GM19468 (cell line): Measurements from ENCODE around the gene NDNF.

Experiments
- ATAC-seq: cut with Tn5 transposase; IDR thresholded peaks from one replicate; pipeline ENCODE4 v1.9.1; 2021; ENCODE audit warnings: mild to moderate bottlenecking, moderate library complexity, moderate number of reproducible peaks; ENCODE audit not compliant: unreplicated experiment; ENCODE audit errors: extremely low read depth

The NDNF gene

GRCh38 chr4:121072224-121073003 lies at the start of gene NDNF:
Gene NDNF, minus strand, starts transcription at chr4:121072535. Its CDS starts 26,698 bp downstream, at chr4:121045837.
- no peak for ATAC-seq

GRCh38 chr4:121119715-121120114 lies 47.4 kb upstream of the NDNF start:
- no peak for ATAC-seq

GRCh38 chr4:121118344-121118743 lies 46.0 kb upstream of the NDNF start:
- no peak for ATAC-seq

GRCh38 chr4:121114756-121115155 lies 42.4 kb upstream of the NDNF start:
- no peak for ATAC-seq

- ATAC-seq: no peak
Observed at GRCh38 chr4:121112530-121112929, 40.2 kb upstream of the NDNF start.

- no peak for ATAC-seq
Observed at GRCh38 chr4:121108557-121108956, 36.2 kb upstream of the NDNF start.

GRCh38 chr4:121107507-121107906 lies 35.2 kb upstream of the NDNF start:
- ATAC-seq: no peak

- no peak for ATAC-seq
Observed at GRCh38 chr4:121100093-121100775, 27.9 kb upstream of the NDNF start.

- ATAC-seq: no peak
Observed at GRCh38 chr4:121098266-121098665, 25.9 kb upstream of the NDNF start.

- no peak for ATAC-seq
Observed at GRCh38 chr4:121096629-121097028, 24.3 kb upstream of the NDNF start.

- no peak for ATAC-seq
Observed at GRCh38 chr4:121096191-121096590, 23.9 kb upstream of the NDNF start.

- ATAC-seq: no peak
Observed at GRCh38 chr4:121094297-121094966, 22.1 kb upstream of the NDNF start.

- no peak for ATAC-seq
Observed at GRCh38 chr4:121093261-121093660, 20.9 kb upstream of the NDNF start.

- no peak for ATAC-seq
Observed at GRCh38 chr4:121091941-121092340, 19.6 kb upstream of the NDNF start.

- ATAC-seq: no peak
Observed at GRCh38 chr4:121088867-121089266, 16.5 kb upstream of the NDNF start.

GRCh38 chr4:121079376-121079775 lies 7.0 kb upstream of the NDNF start:
- ATAC-seq: no peak

GRCh38 chr4:121077496-121077895 lies 5.2 kb upstream of the NDNF start:
- no peak for ATAC-seq

GRCh38 chr4:121076416-121076815 lies 4.1 kb upstream of the NDNF start:
- no peak for ATAC-seq

- no peak for ATAC-seq
Observed at GRCh38 chr4:121073672-121074381, 1.5 kb upstream of the NDNF start.

GRCh38 chr4:121073004-121073435 lies 685 bp upstream of the NDNF start:
- ATAC-seq: no peak
